DMS114 treated with DMSO at 0.1 percent for 48 hours (cell line): ENCODE data around the gene SLC38A2.
"Not testable (repeated sequence)": the region's sequence is repeated elsewhere in the genome, so short reads cannot be mapped to it uniquely, and the experiment has no call there.

ENCODE experiments used
- DNase-seq: peaks from one replicate; lab custom pipeline; 2025; ENCODE audit not compliant: unreplicated experiment; lab: John Stamatoyannopoulos, UW

Gene SLC38A2

GRCh38 chr12:46372544-46373300 is at the start of gene SLC38A2:
Gene SLC38A2 (minus strand): TSS chr12:46372773. CDS start chr12:46371293, 1,480 bp downstream.
- peak; percentile 88 for DNase-seq

DNA sequence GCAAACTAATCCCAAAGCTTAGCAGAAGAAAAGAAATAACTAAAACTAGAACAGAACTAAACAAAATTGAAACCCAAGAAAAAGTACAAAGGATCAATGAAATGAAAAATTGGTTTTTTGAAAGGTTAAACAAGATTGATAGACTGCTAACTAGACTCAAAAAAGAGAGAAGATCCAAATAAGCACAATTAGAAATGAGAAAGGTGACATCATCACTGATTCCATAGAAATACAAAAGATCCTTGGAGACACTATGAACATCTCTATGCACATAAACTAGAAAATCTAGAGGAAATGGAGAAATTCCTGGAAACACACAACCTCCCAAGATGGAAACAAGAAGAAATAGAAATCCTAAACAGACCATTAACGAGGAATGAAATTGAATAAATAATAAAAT is 47.1 kb upstream of the SLC38A2 start:
- DNase-seq: no peak

DNA sequence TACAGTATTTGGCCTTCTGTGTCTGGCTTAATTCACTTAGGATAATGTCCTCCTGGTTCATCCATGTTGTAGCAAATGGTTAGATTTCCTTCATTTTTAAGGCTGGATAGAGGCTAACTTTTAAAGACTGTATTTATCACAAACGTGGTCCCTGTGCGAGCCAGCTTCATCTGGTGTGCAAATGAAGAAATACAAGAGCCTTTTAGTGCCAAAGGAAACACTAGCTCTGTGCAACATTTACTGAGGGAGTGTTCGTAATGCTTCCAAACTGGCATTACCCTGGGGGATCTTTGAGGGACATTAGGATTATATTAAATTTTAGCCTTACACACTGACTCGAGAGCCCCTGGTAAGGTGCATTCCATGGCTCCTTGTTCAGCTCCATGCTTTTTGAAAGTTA is 43.0 kb upstream of the SLC38A2 start:
- no peak for DNase-seq

DNA sequence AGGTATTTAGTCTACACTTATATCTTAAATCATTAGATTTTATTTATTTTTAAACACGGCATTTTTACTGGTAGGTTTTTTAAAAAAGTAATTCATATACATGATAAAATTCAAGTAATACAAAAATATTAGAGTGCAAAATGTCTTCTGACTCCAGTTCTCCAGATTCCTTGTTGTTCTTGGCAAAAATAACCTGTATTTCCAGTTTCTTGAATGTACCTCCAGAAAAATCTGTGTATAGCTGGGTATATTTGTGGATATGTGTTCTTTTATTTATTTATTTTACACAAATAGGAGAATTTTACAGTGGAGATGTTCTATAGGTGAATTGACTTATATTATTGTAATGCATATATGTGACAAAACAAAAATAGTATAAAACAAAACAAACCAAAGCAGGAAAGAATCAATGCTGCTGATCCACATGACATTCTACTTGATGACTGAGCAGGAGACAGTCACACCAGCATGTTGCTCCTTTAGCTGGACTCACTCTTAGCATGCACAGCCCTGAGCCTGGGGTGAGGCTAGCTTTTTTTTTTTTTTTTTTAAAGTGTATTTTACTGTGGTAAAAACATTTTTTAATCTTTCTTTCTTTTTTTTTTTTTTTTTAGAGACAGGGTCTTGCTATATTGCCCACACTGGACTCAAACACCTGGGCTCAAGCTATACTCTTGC is 42.2 kb upstream of the SLC38A2 start:
- no peak for DNase-seq

- no peak for DNase-seq
Measured at GRCh38 chr12:46413368-46413767, 40.8 kb upstream of the SLC38A2 start.

DNA sequence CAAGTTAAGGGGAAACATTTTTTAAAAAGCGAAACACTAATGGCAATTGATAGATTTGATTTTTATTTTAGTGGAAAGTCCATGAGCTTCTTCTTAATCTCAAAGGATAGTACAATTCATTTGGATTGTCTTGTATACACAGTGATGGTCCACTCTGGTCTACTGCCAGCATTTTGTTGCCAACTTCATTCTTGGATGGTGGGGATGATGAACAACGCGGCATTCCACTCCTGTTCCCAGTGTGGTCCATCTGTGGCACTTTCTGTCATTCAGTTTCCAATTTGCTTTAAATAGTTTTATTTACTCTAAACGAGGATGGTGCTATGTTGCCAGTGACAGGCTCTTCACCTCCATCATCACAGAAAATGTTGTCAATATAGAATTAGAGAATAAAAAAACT is 40.3 kb upstream of the SLC38A2 start:
- DNase-seq: no peak

DNA sequence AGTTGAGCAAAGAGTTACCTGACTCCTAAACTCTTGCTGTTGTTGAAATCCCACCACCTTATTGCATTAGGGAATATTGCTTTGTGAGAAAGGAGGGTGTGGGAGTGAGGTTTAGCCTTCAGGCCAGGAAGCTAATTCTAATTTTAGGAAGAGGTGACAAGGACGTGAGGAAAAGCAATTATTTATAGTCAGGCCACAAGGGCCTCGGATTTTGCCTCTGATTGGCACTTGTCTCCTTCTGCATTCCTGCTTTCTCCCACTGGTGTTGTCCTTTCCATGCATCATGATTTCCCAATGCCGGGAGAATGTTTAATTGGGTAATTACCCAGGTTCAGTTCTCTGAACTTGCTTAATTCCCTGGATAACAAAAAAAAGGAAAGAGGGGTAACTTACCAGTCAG is 37.9 kb upstream of the SLC38A2 start:
- DNase-seq: no peak

- no peak for DNase-seq
Measured at GRCh38 chr12:46409974-46410373, 37.4 kb upstream of the SLC38A2 start.

GRCh38 chr12:46409342-46409741 is 36.8 kb upstream of the SLC38A2 start:
- no peak for DNase-seq

GRCh38 chr12:46408441-46408840 is 35.9 kb upstream of the SLC38A2 start:
- DNase-seq: no peak

DNA sequence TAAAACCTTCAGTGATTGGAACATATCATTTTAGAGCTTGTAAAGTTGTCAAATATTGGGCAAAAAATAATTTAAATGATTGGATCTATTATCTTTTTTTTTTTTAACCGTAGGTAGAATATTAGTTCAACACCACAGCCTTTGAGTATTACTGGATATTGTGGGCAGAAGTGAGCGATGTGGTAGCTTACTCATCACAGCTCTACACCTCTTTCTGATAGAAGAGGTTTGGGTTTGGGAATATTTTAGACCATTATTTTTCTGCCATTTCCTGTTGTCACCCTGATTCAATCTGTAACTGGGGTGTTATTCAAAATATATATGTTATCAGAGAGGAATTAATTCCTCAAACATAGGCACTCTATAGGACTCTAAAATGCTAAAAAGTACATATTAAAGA is 34.8 kb upstream of the SLC38A2 start:
- no peak for DNase-seq

DNA sequence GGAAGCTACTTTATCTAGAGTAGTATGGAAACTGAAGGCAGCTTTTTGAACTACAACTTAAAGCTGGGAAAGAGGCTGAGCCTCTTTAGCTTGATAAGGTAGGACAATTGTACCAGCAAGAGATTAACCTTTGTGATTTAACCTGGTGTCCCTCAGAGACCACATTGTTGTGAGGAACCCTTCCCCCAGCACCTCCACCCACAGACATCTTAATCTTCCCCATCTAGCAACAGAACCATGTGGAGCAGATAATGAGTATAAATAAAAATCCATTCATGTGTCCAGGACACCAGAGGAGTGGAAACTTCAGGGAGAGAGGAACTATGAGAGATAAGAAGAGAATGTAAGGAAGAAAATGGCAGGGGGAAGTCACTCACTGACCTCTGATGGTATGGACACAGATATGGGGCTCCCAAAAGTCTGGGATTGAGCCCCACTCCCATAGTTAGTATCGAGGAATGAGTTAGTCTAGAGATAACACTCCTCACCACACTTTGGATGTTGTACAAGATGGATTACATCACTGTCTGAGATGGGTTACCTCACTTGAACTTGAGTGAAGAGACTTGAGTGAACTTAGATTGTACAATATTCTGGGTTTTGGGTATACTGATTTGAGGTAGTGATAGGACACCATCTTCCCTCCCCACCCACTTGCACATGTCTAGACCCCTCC is 33.9 kb upstream of the SLC38A2 start:
- DNase-seq: no peak

DNA sequence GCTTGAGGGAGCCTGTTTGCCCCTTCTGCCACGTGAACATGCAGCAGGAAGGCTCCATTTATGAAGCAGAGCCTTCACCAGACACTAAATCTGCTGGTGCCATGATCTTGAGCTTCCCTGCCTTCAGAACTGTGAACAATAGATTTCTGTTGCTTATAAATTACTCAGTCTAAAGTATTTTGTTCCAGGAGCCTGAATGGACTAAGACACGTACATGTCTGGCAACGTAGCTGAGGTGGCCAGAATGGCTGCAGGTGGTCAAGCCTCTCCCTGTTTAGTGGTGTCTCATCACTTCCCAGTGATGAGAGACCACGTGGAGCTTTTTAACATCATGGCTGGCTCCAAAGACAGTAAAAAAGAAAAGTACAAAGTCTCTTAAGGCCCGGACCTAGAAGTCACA is 32.2 kb upstream of the SLC38A2 start:
- DNase-seq: no peak

GRCh38 chr12:46404225-46404631 is 31.7 kb upstream of the SLC38A2 start:
- no peak for DNase-seq

DNA sequence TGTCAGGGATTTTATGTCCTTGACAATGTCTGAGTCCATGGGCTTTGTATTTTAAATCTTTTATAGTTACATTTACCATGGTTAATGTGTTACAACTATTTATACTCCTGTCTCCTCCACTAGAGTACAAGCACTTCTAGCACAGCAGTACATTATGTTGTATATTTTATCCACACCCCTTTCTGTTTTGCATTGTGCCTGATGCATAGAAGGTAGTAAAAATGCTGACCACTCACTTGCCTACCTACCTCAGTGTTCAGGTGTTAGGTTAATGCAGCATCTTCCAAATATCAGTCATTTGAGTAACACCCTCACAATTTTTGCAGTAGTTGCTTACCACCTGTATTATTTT is 31.1 kb upstream of the SLC38A2 start:
- no peak for DNase-seq

DNA sequence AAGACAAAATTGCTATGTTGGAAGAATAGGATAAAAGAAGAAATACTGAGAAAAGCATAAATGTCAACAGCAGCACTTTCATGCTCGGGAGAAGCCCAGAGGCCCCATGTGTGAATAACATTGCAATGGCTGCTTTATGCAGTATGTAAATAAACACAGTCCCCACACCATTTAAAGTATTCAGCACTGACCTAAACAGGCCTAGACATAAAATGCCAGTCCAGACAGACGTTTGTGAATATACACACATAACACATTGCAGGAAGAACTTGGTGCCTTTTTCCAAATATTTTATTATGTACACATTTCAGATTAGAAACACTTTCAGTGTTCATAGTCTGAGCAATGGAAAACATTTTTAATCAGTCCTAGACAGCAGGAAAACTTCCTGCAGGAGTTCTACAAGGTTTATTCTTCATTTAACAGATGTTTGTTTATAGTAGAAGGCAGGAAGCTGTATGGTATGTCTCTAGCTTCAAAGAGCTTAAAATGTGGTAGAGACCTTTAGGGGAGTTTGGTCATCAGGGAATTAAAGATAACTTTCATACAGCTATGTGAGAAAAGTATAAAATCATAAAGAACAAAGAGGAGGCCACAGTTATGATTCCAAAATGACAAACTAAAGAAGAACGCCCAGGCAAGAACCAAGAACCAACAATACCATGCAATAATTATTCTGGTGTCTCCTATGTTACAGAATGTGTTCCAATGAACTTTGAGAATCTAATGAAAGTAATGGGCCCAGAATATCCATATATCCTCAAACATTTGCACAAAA is 30.6 kb upstream of the SLC38A2 start:
- DNase-seq: no peak

- no peak for DNase-seq
Measured at GRCh38 chr12:46402451-46402850, 29.9 kb upstream of the SLC38A2 start.

DNA sequence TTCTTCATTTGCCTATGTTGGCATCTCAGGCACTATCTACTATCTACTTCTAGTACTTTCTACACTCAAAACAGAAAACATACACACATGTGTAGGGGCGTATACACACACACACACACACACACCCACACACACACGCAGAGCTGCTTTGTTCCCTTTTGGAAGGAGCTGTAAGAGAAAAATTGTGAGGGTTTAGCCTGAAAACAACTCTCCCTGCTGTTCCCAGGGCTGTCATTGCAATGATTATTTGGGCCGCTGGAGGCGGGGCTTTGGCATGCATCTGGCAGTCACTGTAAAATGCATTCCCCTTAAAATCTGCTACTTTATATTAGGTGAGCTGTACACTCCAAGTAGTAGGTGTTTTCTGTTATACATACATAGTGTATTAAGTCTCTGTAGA is 29.1 kb upstream of the SLC38A2 start:
- DNase-seq: no peak

DNA sequence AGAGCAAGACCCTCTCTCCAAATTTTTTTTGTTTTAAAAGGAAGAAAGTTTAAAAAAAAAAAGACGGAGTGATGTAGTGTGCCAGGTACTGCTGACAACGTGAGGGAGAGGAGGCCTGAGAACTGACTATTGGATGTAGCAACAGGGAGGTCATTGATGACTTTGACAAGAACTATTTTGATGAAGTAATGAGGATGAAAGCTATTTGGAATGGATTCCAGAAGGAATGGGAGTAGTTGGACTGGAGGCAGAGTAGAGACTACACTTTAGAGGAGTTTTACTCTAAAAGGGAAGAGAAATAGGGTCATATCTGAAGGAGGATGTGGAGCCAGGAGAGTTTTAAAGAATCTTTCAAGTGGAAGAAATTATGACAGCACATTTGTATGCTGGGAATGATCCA is 27.8 kb upstream of the SLC38A2 start:
- no peak for DNase-seq

- not testable (repeated sequence) for DNase-seq
Measured at GRCh38 chr12:46399461-46400248, 27.1 kb upstream of the SLC38A2 start.

DNA sequence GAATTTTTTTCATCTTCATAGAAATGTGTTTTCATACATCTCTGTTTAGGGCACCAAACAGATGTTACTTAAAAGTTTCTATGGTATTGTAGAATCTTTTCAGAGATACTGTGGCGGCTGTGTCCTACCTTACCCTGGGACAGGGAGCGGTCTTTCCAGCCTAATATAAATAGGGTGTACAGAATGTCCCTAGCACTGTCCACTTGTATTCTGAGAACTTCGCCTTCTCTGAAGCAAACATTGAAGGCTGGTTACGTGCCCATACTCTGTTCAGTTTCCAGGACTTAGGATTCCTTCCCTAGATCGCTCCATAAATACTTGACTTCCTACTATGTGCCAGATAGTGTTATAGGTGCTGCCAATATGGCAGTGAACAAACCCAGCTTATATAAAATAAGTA is 24.3 kb upstream of the SLC38A2 start:
- DNase-seq: no peak
